ENCODE results near the gene HNMT. TPM values are rescaled to one million over a fixed set of nuclear protein-coding genes. Genes with fewer than 3 reads are reported as not detected.

The HNMT gene
- total and polyA plus RNA-seq, 2 of the 8 experiments (the other 6 are each of a cell fraction or from before 2014, with no cell fraction given), result 1.6 to 3.6 TPM

GRCh38 chr2:137980459-137980858 is 16.2 kb downstream of the HNMT start:
- H3K18ac ChIP-seq (ENCODE audit: extremely low read depth, low read length), result no peak overlapping the region
- no peak overlapping the region for H3K27ac ChIP-seq (ENCODE audit: low read depth, low read length)
- no peaks in the 10 kb centered on the region for H3K79me2 ChIP-seq (ENCODE audit: control insufficient read depth in 1 of 2, insufficient read depth in 2 of 2, low read length in 2 of 2)
- H3K9me3 ChIP-seq (ENCODE audit: insufficient read depth in 2 of 2, low read depth in 1 of 2, low read length in 1 of 2), result no peaks in the 10 kb centered on the region
- H2AFZ ChIP-seq (ENCODE audit: low read length), result no peak overlapping the region
- no peak overlapping the region for H4K5ac ChIP-seq (ENCODE audit: insufficient read length, low read depth, low read length)
- H3K14ac ChIP-seq (ENCODE audit: insufficient read length), result no peak overlapping the region
- no peak overlapping the region for H3K4me3 ChIP-seq (ENCODE audit: extremely low read depth in 1 of 4, insufficient read depth in 2 of 4, low read depth in 3 of 4, low read length in 4 of 4)
- H3K56ac ChIP-seq (replicated peaks; ENCODE audit: insufficient read length, low read depth, low read length), result no peak overlapping the region
- H3K79me1 ChIP-seq (ENCODE audit: low read depth, low read length), result no peaks in the 10 kb centered on the region
- no peak for FAIRE-seq
- no peaks in the 10 kb centered on the region for H3K23me2 ChIP-seq (ENCODE audit: low read depth, low read length)
- H3K9ac ChIP-seq (replicated peaks in 1 of 4; ENCODE audit: extremely low read depth in 1 of 4, low read depth in 3 of 4, low read length in 3 of 4), result no peak overlapping the region
- no peaks in the 10 kb centered on the region for H3K27me3 ChIP-seq (replicated peaks in 1 of 4; ENCODE audit: control insufficient read depth in 3 of 4, extremely low read depth in 1 of 4, insufficient read depth in 3 of 4, low read length in 3 of 4)
- no peak overlapping the region for H3K4ac ChIP-seq (replicated peaks; ENCODE audit: insufficient read length, low read depth, low read length)
- H3K36me3 ChIP-seq (ENCODE audit: control insufficient read depth in 2 of 4, insufficient read depth in 4 of 4, low read length in 3 of 4), result no peaks in the 10 kb centered on the region
- H2BK20ac ChIP-seq (ENCODE audit: low read length), result no peak overlapping the region
- peaks cover 0 to 4% (median 0%) of the 10 kb centered on the region in 4 experiments; a peak in 1 of 7 replicates for H3K4me1 ChIP-seq (replicated peaks in 1 of 4; ENCODE audit: control insufficient read depth in 3 of 4, insufficient read depth in 4 of 4, low read length in 3 of 4)
- H2AK5ac ChIP-seq (ENCODE audit: low read depth, low read length), result no peak overlapping the region
- H3K4me2 ChIP-seq (ENCODE audit: insufficient read depth in 1 of 2, low read depth in 2 of 2, low read length in 2 of 2), result no peak overlapping the region
- no peak overlapping the region for H4K8ac ChIP-seq (ENCODE audit: extremely low read depth, insufficient read depth, low read length)
- no peak overlapping the region for H2BK5ac ChIP-seq (ENCODE audit: low read depth, low read length)
- H3K23ac ChIP-seq (ENCODE audit: insufficient read length), result no peak overlapping the region
- no peak overlapping the region for H2BK120ac ChIP-seq (replicated peaks; ENCODE audit: low read depth, low read length)
- no peak overlapping the region for H2BK15ac ChIP-seq (ENCODE audit: low read length)
- no peak for DNase-seq (ENCODE audit: low read depth in 1 of 2, low spot score in 2 of 2)
- H4K91ac ChIP-seq (replicated peaks; ENCODE audit: insufficient read length, low read length), result no peak overlapping the region
- H4K20me1 ChIP-seq (replicated peaks in 1 of 2; ENCODE audit: control insufficient read depth in 1 of 2, insufficient read depth in 2 of 2, low read length in 2 of 2), result no peaks in the 10 kb centered on the region
- CTCF ChIA-PET (ENCODE audit: partially characterized antibody), result no interaction called here
- POLR2A ChIA-PET (ENCODE audit: partially characterized antibody), result no interaction called here
- H2BK12ac ChIP-seq (ENCODE audit: low read depth, low read length), result no peak overlapping the region
- TF ChIP-seq EGR1 (IDR thresholded peaks at IDR 0.05; ENCODE audit: borderline replicate concordance, low read depth, low read length), result no peak
- TF ChIP-seq KDM5A (IDR thresholded peaks at IDR 0.05; ENCODE audit: low read length), result no peak
- no peak for TF ChIP-seq RNF2 (IDR thresholded peaks at IDR 0.05; ENCODE audit: borderline replicate concordance, low read depth, low read length, missing control alignments, poor library complexity, severe bottlenecking)
- TF ChIP-seq CTCF (IDR thresholded peaks at IDR 0.05; ENCODE audit: control extremely low read depth in 1 of 3, insufficient read depth in 1 of 3, low read depth in 1 of 3, low read length in 3 of 3), result no peak
- no peak for TF ChIP-seq CHD1 (IDR thresholded peaks at IDR 0.05; ENCODE audit: low read depth, low read length)
- no peak for TF ChIP-seq KDM1A (IDR thresholded peaks at IDR 0.05; ENCODE audit: borderline replicate concordance, low read length)
- no peak for TF ChIP-seq BACH1 (IDR thresholded peaks at IDR 0.05; ENCODE audit: low read length)
- no peak for TF ChIP-seq TAF7 (optimal IDR thresholded peaks at IDR 0.05; ENCODE audit: borderline replicate concordance, low read depth, low read length)
- no peak for TF ChIP-seq BCL11A (IDR thresholded peaks at IDR 0.05; ENCODE audit: low read depth in 2 of 2, low read length in 2 of 2)
- no peak for TF ChIP-seq SIX5 (IDR thresholded peaks at IDR 0.05; ENCODE audit: low read depth, low read length)
- TF ChIP-seq CBX8 (IDR thresholded peaks at IDR 0.05; ENCODE audit: borderline replicate concordance, low read depth, low read length), result no peak
- TF ChIP-seq MAFK (IDR thresholded peaks at IDR 0.05; ENCODE audit: low read depth, low read length), result no peak
- TF ChIP-seq HDAC6 (IDR thresholded peaks at IDR 0.05; ENCODE audit: low read depth, low read length), result no peak
